Ascending aorta (tissue), 2 donors: ENCODE results near the gene UNC5A. TPM values are rescaled to one million over a fixed set of nuclear protein-coding genes. Genes with fewer than 3 reads are reported as not detected.

ENCODE experiments used
- DNase-seq, 2 donors: peaks; one replicate each; pipeline ENCODE4 v3.0.0-alpha.2; 2019; ENCODE audit warnings: low spot score in 2 of 2
- H3K27ac ChIP-seq, 2 donors: fragments of 200-600 bp; sonication (generic); one replicate each; pipeline ENCODE4 v1.5.1; 2016 to 2017; ENCODE audit warnings: mild to moderate bottlenecking in 1 of 2
- H3K27me3 ChIP-seq: fragments of 200-600 bp; sonication (generic); one replicate; pipeline ENCODE4 v1.5.1; 2017
- H3K36me3 ChIP-seq, 2 donors: fragments of 200-600 bp; sonication (generic); one replicate each; pipeline ENCODE4 v1.5.1; 2016
- H3K4me1 ChIP-seq, 2 donors: fragments of 200-600 bp; sonication (generic); one replicate each; pipeline ENCODE4 v1.5.1; 2016 to 2017; ENCODE audit warnings: mild to moderate bottlenecking in 1 of 2
- H3K4me3 ChIP-seq, 2 donors: fragments of 200-600 bp; sonication (generic); one replicate each; pipeline ENCODE4 v1.5.1; 2016 to 2017; ENCODE audit warnings: mild to moderate bottlenecking in 1 of 2
- H3K9me3 ChIP-seq, 2 donors: fragments of 200-600 bp; sonication (generic); one replicate each; pipeline ENCODE4 v1.5.1; 2016
- CTCF ChIP-seq, 3 experiments: fragments of 200-600 bp in 2 of 3; fragments of 450-650 bp in 1 of 3; sonication (generic) in 2 of 3; IDR thresholded peaks; one replicate each; pipeline ENCODE4 v1.5.1; 2016 to 2019; ENCODE audit warnings: antibody characterized with exemption in 3 of 3, mild to moderate bottlenecking in 1 of 3, moderate library complexity in 1 of 3
- intact Hi-C: fragments of 100-400 bp; cut with DNase I; formaldehyde crosslinking; loops from one replicate; pipeline ENCODE4 v1.15.1; 2023
- total RNA-seq: library from RNA; depleted of rRNA; stranded (reverse); fragments of >200 nt; gene quantifications from one replicate; pipeline ENCODE4 v1.1.0, GENCODE V29; 2016

UNC5A gene
- not detected for total RNA-seq

GRCh38 chr5:176810081-176810597, at the start of gene UNC5A:
TSS of gene UNC5A (plus strand) at chr5:176810559. CDS start at chr5:176810751, 192 bp downstream.
- Histone ChIP-seq H3K36me3 (no peaks in the 10 kb centered on the region), H3K4me1 (no peaks in the 10 kb centered on the region), H3K27me3 (peaks cover 4% of the 10 kb centered on the region), H3K27ac (no peak within 1 kb of the TSS), H3K4me3 (peak within 1 kb of the TSS; percentile 33 to 50), H3K9me3 (no peaks in the 10 kb centered on the region)
- no peak for DNase-seq
- intact Hi-C loops, result no loop called here
- TF ChIP-seq CTCF (IDR thresholded peaks at IDR 0.05), result no peak

- H3K9me3 ChIP-seq, result peaks cover 0 to 5% of the 10 kb centered on the region in 2 donors
- no peak for DNase-seq
- H3K4me3 ChIP-seq, result no peak overlapping the region
- TF ChIP-seq CTCF (IDR thresholded peaks at IDR 0.05), result no peak
- H3K4me1 ChIP-seq, result no peaks in the 10 kb centered on the region
- intact Hi-C loops, result no loop called here
- H3K27me3 ChIP-seq, result no peaks in the 10 kb centered on the region
- H3K27ac ChIP-seq, result no peak overlapping the region
- no peaks in the 10 kb centered on the region for H3K36me3 ChIP-seq
Measured at GRCh38 chr5:176761755-176762154, 48.6 kb upstream of the UNC5A start.

- DNase-seq, result peak in 1 of 2 donors; percentile 18
- no peaks in the 10 kb centered on the region for H3K27me3 ChIP-seq
- peaks cover 0 to 8% of the 10 kb centered on the region in 2 donors for H3K9me3 ChIP-seq
- intact Hi-C loops, result no loop called here
- H3K36me3 ChIP-seq, result no peaks in the 10 kb centered on the region
- TF ChIP-seq CTCF (IDR thresholded peaks at IDR 0.05), result no peak
- H3K27ac ChIP-seq, result no peak overlapping the region
- no peak overlapping the region for H3K4me3 ChIP-seq
- no peaks in the 10 kb centered on the region for H3K4me1 ChIP-seq
Measured at GRCh38 chr5:176762489-176762888, 47.9 kb upstream of the UNC5A start.

GRCh38 chr5:176765687-176766086, 44.7 kb upstream of the UNC5A start:
- Histone ChIP-seq H3K9me3 (peaks cover 0 to 8% of the 10 kb centered on the region in 2 donors), H3K27ac (no peak overlapping the region), H3K4me1 (no peaks in the 10 kb centered on the region), H3K36me3 (no peaks in the 10 kb centered on the region), H3K4me3 (no peak overlapping the region), H3K27me3 (no peaks in the 10 kb centered on the region)
- intact Hi-C loops, result no loop called here
- no peak for TF ChIP-seq CTCF (IDR thresholded peaks at IDR 0.05)
- DNase-seq, result no peak

- peak in 1 of 2 donors; percentile 25 for DNase-seq
- Histone ChIP-seq H3K4me1 (no peaks in the 10 kb centered on the region), H3K9me3 (peaks cover 0 to 8% of the 10 kb centered on the region in 2 donors), H3K27ac (no peak overlapping the region), H3K27me3 (no peaks in the 10 kb centered on the region), H3K4me3 (no peak overlapping the region), H3K36me3 (no peaks in the 10 kb centered on the region)
- intact Hi-C loops, result no loop called here
- no peak for TF ChIP-seq CTCF (IDR thresholded peaks at IDR 0.05)
Measured at GRCh38 chr5:176768174-176768970, 42.0 kb upstream of the UNC5A start.
